CD14-positive monocyte (primary cell): ENCODE results near the gene IRF2. TPM values are rescaled to one million over a fixed set of nuclear protein-coding genes. Genes with fewer than 3 reads are reported as not detected.
A peak's percentile ranks its signal among the peaks of the same experiment; 100 is the strongest.

ENCODE experiments used
- DNase-seq, 3 donors: peaks; one replicate each; pipeline ENCODE4 v3.0.0-alpha.2; 2011 to 2022
- H2AFZ ChIP-seq: 2 replicates; pipeline ENCODE4 v1.6.0; 2012; ENCODE audit warnings: mild to moderate bottlenecking, low read depth, low read length, inconsistent platforms; ENCODE audit not compliant: insufficient read depth, poor library complexity, severe bottlenecking
- H3K27ac ChIP-seq, 2 donors: 1 replicate in 1 of 2; 2 replicates in 1 of 2; pipeline ENCODE4 v1.5.1; 2012 to 2013; ENCODE audit warnings: low read length in 2 of 2, control low read depth in 1 of 2, inconsistent platforms in 1 of 2, low read depth in 1 of 2, mild to moderate bottlenecking in 1 of 2
- H3K27me3 ChIP-seq, 2 donors: one replicate each; pipeline versions ENCODE4 v1.6.0 to v1.6.1; 2011 to 2013; ENCODE audit warnings: low read length in 2 of 2; ENCODE audit not compliant: control insufficient read depth in 2 of 2, insufficient read depth in 2 of 2
- H3K36me3 ChIP-seq, 2 donors: replicated peaks in 1 of 2; 1 replicate in 1 of 2; 2 replicates in 1 of 2; pipeline versions ENCODE4 v1.5.1 to v1.6.1; 2012 to 2013; ENCODE audit warnings: low read length in 2 of 2, control low read depth in 1 of 2, inconsistent platforms in 1 of 2, mild to moderate bottlenecking in 1 of 2; ENCODE audit not compliant: insufficient read depth in 2 of 2, control insufficient read depth in 1 of 2
- H3K4me1 ChIP-seq, 2 donors: 1 replicate in 1 of 2; 2 replicates in 1 of 2; pipeline versions ENCODE4 v1.5.1 to v1.6.1; 2012 to 2013; ENCODE audit warnings: low read length in 2 of 2, control low read depth in 1 of 2, inconsistent platforms in 1 of 2, mild to moderate bottlenecking in 1 of 2, moderate library complexity in 1 of 2; ENCODE audit not compliant: insufficient read depth in 2 of 2, control insufficient read depth in 1 of 2
- H3K4me2 ChIP-seq: replicated peaks from 2 replicates; pipeline ENCODE3; 2012; ENCODE audit warnings: low read length, moderate library complexity, mild to moderate bottlenecking; ENCODE audit not compliant: poor library complexity, severe bottlenecking; ENCODE audit errors: extremely low read depth
- H3K4me3 ChIP-seq, 3 experiments: fragments of 200-600 bp in 1 of 3; sonication (generic) in 1 of 3; replicated peaks in 1 of 3; 1 replicate in 2 of 3; 2 replicates in 1 of 3; pipeline ENCODE4 v1.5.1; 2011 to 2013; ENCODE audit warnings: low read length in 3 of 3, mild to moderate bottlenecking in 3 of 3, control low read depth in 2 of 3, low read depth in 2 of 3, inconsistent platforms in 1 of 3, moderate library complexity in 1 of 3
- H3K79me2 ChIP-seq: 2 replicates; pipeline ENCODE4 v1.6.0; 2012; ENCODE audit warnings: mild to moderate bottlenecking, control low read depth, inconsistent platforms, low read length, moderate library complexity; ENCODE audit not compliant: insufficient read depth
- H3K9ac ChIP-seq: 2 replicates; pipeline ENCODE4 v1.6.0; 2017; ENCODE audit warnings: low read length, mild to moderate bottlenecking; ENCODE audit not compliant: insufficient read depth, poor library complexity, severe bottlenecking
- H3K9me3 ChIP-seq, 2 donors: replicated peaks in 1 of 2; 1 replicate in 1 of 2; 2 replicates in 1 of 2; pipeline versions ENCODE4 v1.5.1 to v1.6.1; 2012 to 2013; ENCODE audit warnings: low read length in 2 of 2, control low read depth in 1 of 2; ENCODE audit not compliant: control insufficient read depth in 1 of 2, insufficient read depth in 1 of 2
- H4K20me1 ChIP-seq: 2 replicates; pipeline ENCODE4 v1.6.0; 2012; ENCODE audit warnings: mild to moderate bottlenecking, low read length, control low read depth, moderate library complexity; ENCODE audit not compliant: insufficient read depth
- H3K27ac Mint-ChIP-seq, 7 donors: one replicate each; pipeline ENCODE4 v1.8.0; 2020; ENCODE audit warnings: mild to moderate bottlenecking in 7 of 7, mixed read lengths in 7 of 7, moderate library complexity in 6 of 7, inconsistent platforms in 2 of 7
- H3K27me3 Mint-ChIP-seq, 3 donors: one replicate each; pipeline ENCODE4 v1.8.0; 2021 to 2022; ENCODE audit warnings: low read depth in 3 of 3, mild to moderate bottlenecking in 3 of 3, mixed read lengths in 3 of 3, moderate library complexity in 3 of 3, inconsistent platforms in 1 of 3
- H3K36me3 Mint-ChIP-seq, 2 donors: one replicate each; pipeline ENCODE4 v1.8.0; 2020; ENCODE audit warnings: mixed read lengths in 2 of 2, inconsistent platforms in 1 of 2, mild to moderate bottlenecking in 1 of 2
- H3K4me1 Mint-ChIP-seq: one replicate; pipeline ENCODE4 v1.8.0; 2020; ENCODE audit warnings: mild to moderate bottlenecking, mixed read lengths
- H3K4me3 Mint-ChIP-seq, 2 donors: one replicate each; pipeline ENCODE4 v1.8.0; 2020; ENCODE audit warnings: mild to moderate bottlenecking in 2 of 2, mixed read lengths in 2 of 2, moderate library complexity in 1 of 2
- H3K9me3 Mint-ChIP-seq, 7 donors: one replicate each; pipeline ENCODE4 v1.8.0; 2020 to 2022; ENCODE audit warnings: mixed read lengths in 7 of 7, mild to moderate bottlenecking in 6 of 7, moderate library complexity in 6 of 7, inconsistent platforms in 2 of 7
- CTCF ChIP-seq: fragments of 200-600 bp; IDR thresholded peaks from one replicate; pipeline ENCODE4 v1.8.0; 2022; ENCODE audit warnings: antibody characterized with exemption, mild to moderate bottlenecking
- WGBS: methylation state at CpG from one replicate; pipeline ENCODE4 v1.1.5; 2013; ENCODE audit warnings: missing lambda C conversion rate; ENCODE audit not compliant: insufficient coverage; 5-methylcytosine and 5-hydroxymethylcytosine counted together
- intact Hi-C, 2 donors: fragments of 100-400 bp; cut with micrococcal nuclease; formaldehyde crosslinking; loops; one replicate each; pipeline versions ENCODE4 v1.15.0 to v1.15.1; 2023
- polyA plus RNA-seq, 3 donors: library from polyadenylated mRNA; depleted of rRNA in 1 of 3; unstranded in 2 of 3; stranded (reverse) in 1 of 3; fragments of 300-500 nt in 2 of 3; fragments of >200 nt in 1 of 3; fragmentation: Illumina TruSeq in 2 of 3; gene quantifications; 1 replicate in 2 of 3; 2 replicates in 1 of 3; pipeline ENCODE4 v1.2.3, GENCODE V29; 2012 to 2021

Gene IRF2
- polyA plus RNA-seq, 3 donors: 51.3 to 76.8 (median 56.1) TPM

GRCh38 chr4:184398741-184399511, 75.4 kb downstream of the IRF2 start:
- H3K9me3 Mint-ChIP-seq: no peaks in the 10 kb centered on the region
- Histone ChIP-seq H3K9ac (no peak overlapping the region), H3K4me2 (no peak overlapping the region), H3K4me1 (peaks cover 42 to 51% of the 10 kb centered on the region in 2 donors), H3K4me3 (no peak overlapping the region), H3K27ac (peak overlapping the region in 1 of 2 donors; percentile 44), H3K36me3 (peaks cover 54 to 72% of the 10 kb centered on the region in 2 donors), H4K20me1 (no peaks in the 10 kb centered on the region), H3K79me2 (peaks cover 19% of the 10 kb centered on the region), H2AFZ (no peak overlapping the region), H3K9me3 (no peaks in the 10 kb centered on the region), H3K27me3 (no peaks in the 10 kb centered on the region)
- intact Hi-C loops: no loop called here
- H3K36me3 Mint-ChIP-seq: peaks cover 88 to 92% of the 10 kb centered on the region in 2 donors
- 97% methylated on average over 23 of the region's 24 CpGs for WGBS
- H3K4me3 Mint-ChIP-seq: no peak overlapping the region
- H3K27ac Mint-ChIP-seq: peak overlapping the region in 4 of 7 donors; percentile 34 to 73 (median 52)
- DNase-seq: no peak
- no peaks in the 10 kb centered on the region for H3K27me3 Mint-ChIP-seq
- peaks cover 65% of the 10 kb centered on the region for H3K4me1 Mint-ChIP-seq
- no peak for TF ChIP-seq CTCF

GRCh38 chr4:184397516-184398163, 76.7 kb downstream of the IRF2 start:
- H3K27ac Mint-ChIP-seq: peak overlapping the region in 4 of 7 donors; percentile 5 to 70 (median 35)

More at GRCh38 chr4:184397516-184398163, 76.7 kb downstream of the IRF2 start:
- H3K4me3 Mint-ChIP-seq: no peak overlapping the region
- Histone ChIP-seq H3K9ac (no peak overlapping the region), H3K79me2 (peaks cover 19% of the 10 kb centered on the region), H3K9me3 (no peaks in the 10 kb centered on the region), H3K4me1 (peaks cover 55 to 64% of the 10 kb centered on the region in 2 donors), H3K27me3 (no peaks in the 10 kb centered on the region), H2AFZ (no peak overlapping the region), H4K20me1 (no peaks in the 10 kb centered on the region), H3K36me3 (peaks cover 41 to 59% of the 10 kb centered on the region in 2 donors), H3K4me3 (no peak overlapping the region), H3K27ac (peak overlapping the region; percentile 3 to 54), H3K4me2 (no peak overlapping the region)
- H3K9me3 Mint-ChIP-seq: no peaks in the 10 kb centered on the region
- WGBS: 100% methylated on average over 5 of the region's 6 CpGs
- no peaks in the 10 kb centered on the region for H3K27me3 Mint-ChIP-seq
- peaks cover 77% of the 10 kb centered on the region for H3K4me1 Mint-ChIP-seq
- intact Hi-C loops: loop anchor here in 1 of 2 donors (1.0 kb wide), 1 partner anchor 10 kb away; no protein-coding TSS in a partner anchor
- no peak for DNase-seq
- peaks cover 83 to 88% of the 10 kb centered on the region in 2 donors for H3K36me3 Mint-ChIP-seq
- TF ChIP-seq CTCF: no peak
